ENCODE data around the gene CYB561A3.

CYB561A3 gene

DNA sequence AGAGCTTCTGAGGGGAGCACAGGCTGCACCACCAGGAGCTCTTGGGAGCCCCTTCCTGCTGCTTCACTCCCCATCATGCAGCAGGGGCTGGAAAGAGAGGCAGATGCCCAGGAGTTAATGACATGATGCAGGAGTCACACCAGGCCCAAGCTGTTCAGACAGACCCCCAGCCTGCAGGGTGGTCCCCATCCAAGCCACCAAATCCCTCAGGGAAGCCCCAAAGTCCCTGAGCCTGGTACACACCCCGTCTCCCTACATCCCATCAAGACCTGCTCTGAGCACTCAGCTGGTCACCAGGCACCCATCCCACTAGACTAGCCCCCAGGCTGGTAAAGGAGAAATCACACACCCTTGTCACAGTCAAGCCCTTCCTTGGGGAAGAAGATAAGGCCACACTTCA is 11.3 kb downstream of the CYB561A3 start:
- DNase-seq (ENCODE audit: low read depth): no peak
- TF ChIP-seq, protein P1, sequence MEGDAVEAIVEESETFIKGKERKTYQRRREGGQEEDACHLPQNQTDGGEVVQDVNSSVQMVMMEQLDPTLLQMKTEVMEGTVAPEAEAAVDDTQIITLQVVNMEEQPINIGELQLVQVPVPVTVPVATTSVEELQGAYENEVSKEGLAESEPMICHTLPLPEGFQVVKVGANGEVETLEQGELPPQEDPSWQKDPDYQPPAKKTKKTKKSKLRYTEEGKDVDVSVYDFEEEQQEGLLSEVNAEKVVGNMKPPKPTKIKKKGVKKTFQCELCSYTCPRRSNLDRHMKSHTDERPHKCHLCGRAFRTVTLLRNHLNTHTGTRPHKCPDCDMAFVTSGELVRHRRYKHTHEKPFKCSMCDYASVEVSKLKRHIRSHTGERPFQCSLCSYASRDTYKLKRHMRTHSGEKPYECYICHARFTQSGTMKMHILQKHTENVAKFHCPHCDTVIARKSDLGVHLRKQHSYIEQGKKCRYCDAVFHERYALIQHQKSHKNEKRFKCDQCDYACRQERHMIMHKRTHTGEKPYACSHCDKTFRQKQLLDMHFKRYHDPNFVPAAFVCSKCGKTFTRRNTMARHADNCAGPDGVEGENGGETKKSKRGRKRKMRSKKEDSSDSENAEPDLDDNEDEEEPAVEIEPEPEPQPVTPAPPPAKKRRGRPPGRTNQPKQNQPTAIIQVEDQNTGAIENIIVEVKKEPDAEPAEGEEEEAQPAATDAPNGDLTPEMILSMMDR (conservative IDR thresholded peaks at IDR 0.05; ENCODE audit: low read length): no peak
- H3K4me3 ChIP-seq (ENCODE audit: low read length): no peak overlapping the region

- TF ChIP-seq, protein P1 (conservative IDR thresholded peaks at IDR 0.05; ENCODE audit: low read length): no peak
- H3K4me3 ChIP-seq (ENCODE audit: low read length): no peak overlapping the region
- no peak for DNase-seq (ENCODE audit: low read depth)
These were observed 11.8 kb downstream of the CYB561A3 start for GRCh38 chr11:61349916-61350315.

- TF ChIP-seq, protein P1 (conservative IDR thresholded peaks at IDR 0.05; ENCODE audit: low read length): no peak
- no peak for DNase-seq (ENCODE audit: low read depth)
- H3K4me3 ChIP-seq (ENCODE audit: low read length): no peak overlapping the region
These were observed 12.4 kb downstream of the CYB561A3 start for GRCh38 chr11:61349189-61349751.

GRCh38 chr11:61347916-61348461 is 13.7 kb downstream of the CYB561A3 start:
- TF ChIP-seq, protein P1 (conservative IDR thresholded peaks at IDR 0.05; ENCODE audit: low read length): no peak
- DNase-seq (ENCODE audit: low read depth): no peak
- no peak overlapping the region for H3K4me3 ChIP-seq (ENCODE audit: low read length)

- no peak for DNase-seq (ENCODE audit: low read depth)
- TF ChIP-seq, protein P1 (conservative IDR thresholded peaks at IDR 0.05; ENCODE audit: low read length): no peak
- no peak overlapping the region for H3K4me3 ChIP-seq (ENCODE audit: low read length)
These were observed 15.5 kb downstream of the CYB561A3 start for GRCh38 chr11:61345954-61346843.

DNA sequence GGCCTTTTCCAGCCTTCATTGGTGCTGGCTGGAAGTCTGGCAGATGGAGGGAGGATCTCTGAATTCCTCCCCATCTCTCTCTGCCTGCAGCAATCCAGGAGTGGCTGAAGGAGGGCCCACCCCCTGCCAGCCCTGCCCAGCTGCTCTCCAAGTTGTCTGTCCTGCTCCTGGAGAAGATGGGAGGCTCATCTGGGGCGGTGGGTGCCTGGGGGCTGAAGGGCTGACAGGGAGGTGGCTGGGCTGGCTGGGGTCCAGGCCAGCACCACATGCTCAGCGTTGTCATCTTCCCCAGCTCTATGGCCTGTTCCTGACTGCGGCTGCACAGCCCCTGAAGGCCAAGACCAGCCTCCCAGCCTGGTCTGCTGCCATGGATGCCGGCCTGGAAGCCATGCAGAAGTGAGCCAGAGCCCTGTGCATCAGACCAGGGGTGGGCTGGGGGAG is 16.5 kb downstream of the CYB561A3 start:
- peak; percentile 32 for DNase-seq (ENCODE audit: low read depth)
- no peak overlapping the region for H3K4me3 ChIP-seq (ENCODE audit: low read length)
- TF ChIP-seq, protein P1 (conservative IDR thresholded peaks at IDR 0.05; ENCODE audit: low read length): no peak

Measured in AG10803 (cell line).